GM10266 (cell line): ENCODE results near the gene RIT2.

Experiments
- DNase-seq: peaks from one replicate; pipeline ENCODE4 v3.0.0; 2012; ENCODE audit errors: extremely low spot score
- TF ChIP-seq, protein P1 (sequence below): IDR thresholded peaks from 2 replicates; pipeline ENCODE4 v1.5.1; 2012; ENCODE audit warnings: mild to moderate bottlenecking, low read depth; ENCODE audit not compliant: control insufficient read depth, insufficient read depth; ENCODE audit errors: missing control alignments

The RIT2 gene

GRCh38 chr18:43046322-43046721 is 69.2 kb downstream of the RIT2 start:
- DNase-seq, result no peak
- TF ChIP-seq, protein P1, sequence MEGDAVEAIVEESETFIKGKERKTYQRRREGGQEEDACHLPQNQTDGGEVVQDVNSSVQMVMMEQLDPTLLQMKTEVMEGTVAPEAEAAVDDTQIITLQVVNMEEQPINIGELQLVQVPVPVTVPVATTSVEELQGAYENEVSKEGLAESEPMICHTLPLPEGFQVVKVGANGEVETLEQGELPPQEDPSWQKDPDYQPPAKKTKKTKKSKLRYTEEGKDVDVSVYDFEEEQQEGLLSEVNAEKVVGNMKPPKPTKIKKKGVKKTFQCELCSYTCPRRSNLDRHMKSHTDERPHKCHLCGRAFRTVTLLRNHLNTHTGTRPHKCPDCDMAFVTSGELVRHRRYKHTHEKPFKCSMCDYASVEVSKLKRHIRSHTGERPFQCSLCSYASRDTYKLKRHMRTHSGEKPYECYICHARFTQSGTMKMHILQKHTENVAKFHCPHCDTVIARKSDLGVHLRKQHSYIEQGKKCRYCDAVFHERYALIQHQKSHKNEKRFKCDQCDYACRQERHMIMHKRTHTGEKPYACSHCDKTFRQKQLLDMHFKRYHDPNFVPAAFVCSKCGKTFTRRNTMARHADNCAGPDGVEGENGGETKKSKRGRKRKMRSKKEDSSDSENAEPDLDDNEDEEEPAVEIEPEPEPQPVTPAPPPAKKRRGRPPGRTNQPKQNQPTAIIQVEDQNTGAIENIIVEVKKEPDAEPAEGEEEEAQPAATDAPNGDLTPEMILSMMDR, result no peak

DNA sequence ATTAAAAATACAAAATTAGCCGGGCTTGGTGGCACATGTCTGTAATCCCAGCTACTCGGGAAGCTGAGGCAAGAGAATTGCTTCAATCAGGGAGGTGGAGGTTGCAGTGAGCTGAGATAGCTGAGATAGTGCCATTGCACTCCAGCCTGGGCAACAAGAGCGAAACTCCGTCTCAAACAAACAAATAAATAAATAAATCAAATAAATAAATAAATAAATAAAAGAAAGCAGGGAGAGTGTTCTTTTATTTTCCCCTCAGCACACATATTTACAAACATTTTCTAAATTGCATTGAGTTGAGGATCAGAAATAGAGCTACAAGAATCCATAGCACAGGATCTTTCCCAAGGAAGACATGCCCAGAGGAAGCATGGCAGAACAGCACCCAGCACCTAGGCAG is 71.9 kb downstream of the RIT2 start:
- no peak for DNase-seq
- TF ChIP-seq, protein P1, result no peak

DNA sequence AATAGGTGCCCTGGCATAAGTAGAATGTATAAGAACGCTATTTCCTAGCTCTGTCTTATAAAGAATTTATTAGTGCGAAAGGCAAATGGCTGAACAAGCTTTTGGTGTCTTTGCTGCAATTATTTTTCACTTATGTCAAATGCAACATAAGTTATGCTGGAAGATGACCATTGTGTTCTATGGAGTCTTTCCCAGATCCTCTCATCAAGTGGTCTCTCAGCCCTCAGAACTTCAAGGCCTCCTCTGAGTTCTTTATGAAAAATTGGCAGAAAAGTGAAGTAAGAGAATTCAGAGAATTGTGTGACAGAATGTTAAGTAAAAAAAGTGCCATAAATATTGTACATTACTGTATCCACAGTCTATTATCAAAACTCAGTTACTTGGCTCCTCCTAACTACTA is 75.2 kb downstream of the RIT2 start:
- TF ChIP-seq, protein P1, result no peak
- DNase-seq, result no peak

- no peak for DNase-seq
- TF ChIP-seq, protein P1, result no peak
These were observed 80.6 kb downstream of the RIT2 start for GRCh38 chr18:43034683-43035500.

- TF ChIP-seq, protein P1, result no peak
- DNase-seq, result no peak
These were observed 84.3 kb downstream of the RIT2 start for GRCh38 chr18:43031169-43031568.

- no peak for DNase-seq
- TF ChIP-seq, protein P1, result no peak
These were observed 86.1 kb downstream of the RIT2 start for GRCh38 chr18:43029414-43029813.

GRCh38 chr18:43022874-43023273 is 92.6 kb downstream of the RIT2 start:
- no peak for DNase-seq
- TF ChIP-seq, protein P1, result no peak
